HG02759 (cell line): Measurements from ENCODE around the gene C1QTNF7.

Experiments
- ATAC-seq: cut with Tn5 transposase; IDR thresholded peaks from one replicate; pipeline ENCODE4 v1.9.1; 2021; ENCODE audit warnings: mild to moderate bottlenecking, moderate library complexity; ENCODE audit not compliant: unreplicated experiment

Gene C1QTNF7, protein sequence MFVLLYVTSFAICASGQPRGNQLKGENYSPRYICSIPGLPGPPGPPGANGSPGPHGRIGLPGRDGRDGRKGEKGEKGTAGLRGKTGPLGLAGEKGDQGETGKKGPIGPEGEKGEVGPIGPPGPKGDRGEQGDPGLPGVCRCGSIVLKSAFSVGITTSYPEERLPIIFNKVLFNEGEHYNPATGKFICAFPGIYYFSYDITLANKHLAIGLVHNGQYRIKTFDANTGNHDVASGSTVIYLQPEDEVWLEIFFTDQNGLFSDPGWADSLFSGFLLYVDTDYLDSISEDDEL

DNA sequence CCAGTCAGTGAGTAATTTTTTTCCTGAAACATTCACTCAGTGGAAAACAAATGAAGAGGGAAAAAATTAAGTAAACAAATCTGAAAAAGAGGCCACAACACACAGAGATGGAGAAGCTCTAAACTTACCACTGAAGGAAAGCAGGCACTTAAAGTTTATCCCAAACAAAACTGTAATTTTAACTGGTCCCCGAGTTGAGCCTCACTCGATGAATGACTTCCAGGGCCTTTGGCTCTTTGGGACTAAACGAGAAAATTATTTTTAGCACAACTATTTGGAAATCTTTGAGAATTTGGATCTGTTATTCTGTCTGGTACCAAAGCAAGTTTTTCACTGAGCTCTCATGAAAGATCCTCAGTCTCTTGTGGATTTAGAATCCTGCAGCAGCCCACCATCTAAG, at the start of gene C1QTNF7:
Gene C1QTNF7 (plus strand): TSS at position 333 of the 400 bp plus-strand sequence. CDS start 7,711 bp downstream, outside the sequence.
- no peak for ATAC-seq

DNA sequence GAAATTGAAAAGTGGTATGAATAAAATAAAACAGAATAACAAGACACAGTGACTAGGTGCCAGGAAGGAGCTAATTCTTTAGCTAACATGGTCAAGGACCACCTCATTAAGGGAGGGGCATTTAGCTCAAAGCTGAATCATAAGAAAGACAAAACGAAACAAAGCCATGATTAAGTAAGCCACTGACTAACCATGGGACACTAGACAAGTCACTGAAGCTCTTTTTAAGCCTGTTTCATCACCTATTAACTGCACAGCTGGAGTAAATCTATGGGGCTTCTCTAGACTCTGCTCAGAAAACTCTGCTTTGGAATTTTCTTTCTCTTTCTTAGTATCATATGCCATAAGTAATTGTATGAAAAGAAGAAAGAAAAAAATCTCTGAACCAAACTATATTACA, 49.8 kb upstream of the C1QTNF7 start:
- ATAC-seq: no peak

DNA sequence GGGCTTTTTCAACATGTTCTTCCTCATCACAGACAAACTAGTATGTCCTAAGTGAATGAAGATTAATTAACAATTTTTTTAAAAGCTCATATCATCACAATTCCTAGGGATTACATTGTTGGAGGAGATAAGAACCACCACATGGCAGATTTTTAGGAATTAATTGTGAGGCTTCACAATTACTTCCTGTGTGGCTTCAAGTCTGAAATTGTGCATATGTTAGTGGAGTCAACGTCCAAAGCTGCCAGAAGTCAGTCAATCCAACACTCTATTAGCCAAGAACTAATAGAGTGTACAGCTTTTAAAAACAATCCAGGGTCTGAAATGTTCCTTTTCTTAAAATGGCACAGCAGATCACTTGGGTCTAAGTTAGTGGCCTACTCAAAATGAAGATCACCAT, 49.3 kb upstream of the C1QTNF7 start:
- no peak for ATAC-seq

- no peak for ATAC-seq
Observed at GRCh38 chr4:15381806-15382338, 46.0 kb upstream of the C1QTNF7 start.

- no peak for ATAC-seq
Observed at GRCh38 chr4:15382669-15383273, 45.1 kb upstream of the C1QTNF7 start.

- no peak for ATAC-seq
Observed at GRCh38 chr4:15385515-15385914, 42.3 kb upstream of the C1QTNF7 start.

DNA sequence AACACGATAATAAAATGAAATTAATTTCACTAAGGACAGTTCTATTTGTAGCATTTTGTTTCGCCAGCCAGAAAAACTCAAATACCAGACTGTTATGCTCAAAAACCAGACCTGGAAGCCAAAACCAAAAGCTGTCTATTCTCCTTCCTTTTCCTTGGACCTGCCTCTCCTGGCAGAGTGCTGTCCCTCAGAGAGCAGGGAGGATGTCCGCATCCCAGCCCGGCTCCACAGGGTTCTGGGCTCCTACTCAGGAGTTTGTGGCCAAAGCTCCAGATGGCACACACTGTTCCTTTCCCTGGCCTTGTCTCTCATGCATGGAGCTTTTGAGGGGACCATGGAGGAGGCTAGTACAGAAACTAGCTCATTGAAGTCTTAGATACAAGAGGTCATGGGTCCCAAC, 41.9 kb upstream of the C1QTNF7 start:
- no peak for ATAC-seq

- no peak for ATAC-seq
Observed at GRCh38 chr4:15390494-15390893, 37.3 kb upstream of the C1QTNF7 start.

- ATAC-seq: no peak
Observed at GRCh38 chr4:15392053-15392805, 35.6 kb upstream of the C1QTNF7 start.

DNA sequence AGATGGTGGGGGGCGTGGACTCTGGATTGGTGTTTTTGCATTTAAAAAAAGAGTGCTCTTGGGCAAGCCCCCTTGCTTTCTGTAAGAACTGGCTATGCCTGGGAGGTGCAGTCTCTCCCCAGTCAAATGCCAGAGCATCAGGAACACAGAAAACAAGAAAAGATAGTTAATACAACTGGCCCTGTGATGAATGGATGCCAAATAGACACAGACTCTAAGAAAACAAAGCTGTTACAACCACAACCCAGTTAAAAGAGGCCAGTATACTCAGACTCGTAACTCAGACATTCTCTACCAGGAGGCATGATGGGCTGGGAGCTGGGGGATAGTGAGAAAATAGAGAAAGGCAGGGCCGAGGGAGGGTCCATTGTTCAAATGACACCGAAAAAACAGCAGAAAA, 32.5 kb upstream of the C1QTNF7 start:
- ATAC-seq: no peak

- ATAC-seq: peak; percentile 88
Observed at GRCh38 chr4:15396157-15396800, 31.6 kb upstream of the C1QTNF7 start.

DNA sequence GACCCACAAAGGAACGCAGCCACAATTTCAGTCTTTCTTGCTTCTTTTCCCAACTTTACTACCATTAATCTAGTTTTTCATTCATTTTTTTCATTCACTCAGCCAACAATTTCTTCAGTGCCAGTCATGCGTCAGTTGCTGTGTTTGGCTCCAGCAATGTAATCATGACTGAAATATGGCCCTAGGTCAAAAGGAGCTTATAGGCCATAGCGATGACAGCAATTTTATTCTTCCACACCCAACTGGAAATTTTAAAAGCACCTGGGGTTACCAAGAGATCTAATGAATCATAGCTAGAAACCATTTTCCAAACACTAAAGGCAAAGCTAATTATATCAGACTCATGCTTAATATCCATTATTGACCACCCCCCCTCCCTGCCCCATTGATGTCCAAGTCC, 29.8 kb upstream of the C1QTNF7 start:
- ATAC-seq: no peak

DNA sequence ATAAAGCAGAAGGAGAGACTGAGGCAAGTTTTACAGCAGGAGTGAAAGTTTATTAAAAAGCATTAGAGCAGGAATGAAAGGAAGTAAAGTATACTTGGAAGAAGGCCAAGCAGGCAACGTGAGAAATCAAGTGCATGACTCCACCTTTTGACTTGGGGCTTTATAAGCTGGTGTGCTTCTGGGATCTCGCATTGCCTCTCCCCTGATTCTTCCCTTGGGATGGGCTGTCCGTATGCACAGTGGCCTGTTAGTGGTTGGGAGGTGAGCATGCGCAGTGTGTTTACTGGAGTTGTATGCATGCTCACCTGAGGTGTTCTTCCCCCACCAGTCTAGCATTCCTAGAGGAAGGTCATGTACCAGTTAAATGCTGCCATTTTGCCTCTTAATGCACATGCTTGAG, 29.1 kb upstream of the C1QTNF7 start:
- ATAC-seq: no peak

GRCh38 chr4:15400226-15400625, 27.6 kb upstream of the C1QTNF7 start:
- ATAC-seq: no peak

DNA sequence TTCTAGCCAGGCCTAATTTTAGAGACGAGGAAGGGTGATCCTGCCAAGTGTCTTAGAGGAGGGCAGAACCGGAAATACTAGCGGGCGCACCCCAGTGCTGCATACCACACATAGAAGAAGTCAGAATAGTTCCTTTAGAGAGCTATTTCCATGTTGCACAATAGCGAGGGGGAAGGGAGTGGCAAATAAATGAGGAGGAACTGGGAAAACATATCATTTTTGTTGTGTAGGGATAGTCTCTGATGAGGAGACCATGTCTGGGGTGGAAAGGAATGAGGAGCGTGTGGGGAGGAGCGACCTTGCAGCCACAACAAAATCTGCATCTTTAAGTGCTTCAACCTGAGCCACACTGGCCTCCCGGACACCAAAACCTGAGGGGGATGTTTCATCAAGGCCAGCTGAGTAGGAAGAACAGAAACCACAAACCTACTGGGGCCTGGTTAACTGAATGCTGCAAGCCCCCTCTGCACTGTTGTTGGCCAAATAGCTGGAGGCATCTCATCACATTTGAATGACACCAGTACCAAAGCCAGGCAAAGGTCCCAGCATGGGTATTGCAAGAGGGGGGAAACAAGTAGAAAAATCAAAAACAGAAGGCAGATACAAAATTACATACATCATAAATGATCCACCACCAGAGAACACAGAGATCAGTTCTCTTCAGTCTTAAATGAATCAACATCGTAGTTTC, 26.7 kb upstream of the C1QTNF7 start:
- no peak for ATAC-seq

DNA sequence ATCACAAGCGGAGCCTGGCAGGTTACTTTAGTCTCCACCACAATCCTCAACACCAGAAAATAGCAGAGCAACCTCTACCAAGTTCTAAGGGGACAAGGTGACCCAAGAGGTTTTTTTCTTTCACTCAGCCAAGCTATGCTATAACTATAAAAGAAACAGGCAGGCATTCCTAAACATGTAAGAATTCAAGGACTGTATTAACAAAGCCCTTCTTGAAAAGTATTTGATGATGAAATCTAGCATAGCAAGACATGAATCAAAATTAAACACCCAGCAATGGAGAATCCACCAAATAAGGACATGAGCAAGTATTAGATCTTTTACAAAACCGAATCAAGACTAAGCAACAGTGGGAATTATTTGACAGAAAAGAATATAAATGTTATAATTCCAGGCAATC, 25.7 kb upstream of the C1QTNF7 start:
- no peak for ATAC-seq

DNA sequence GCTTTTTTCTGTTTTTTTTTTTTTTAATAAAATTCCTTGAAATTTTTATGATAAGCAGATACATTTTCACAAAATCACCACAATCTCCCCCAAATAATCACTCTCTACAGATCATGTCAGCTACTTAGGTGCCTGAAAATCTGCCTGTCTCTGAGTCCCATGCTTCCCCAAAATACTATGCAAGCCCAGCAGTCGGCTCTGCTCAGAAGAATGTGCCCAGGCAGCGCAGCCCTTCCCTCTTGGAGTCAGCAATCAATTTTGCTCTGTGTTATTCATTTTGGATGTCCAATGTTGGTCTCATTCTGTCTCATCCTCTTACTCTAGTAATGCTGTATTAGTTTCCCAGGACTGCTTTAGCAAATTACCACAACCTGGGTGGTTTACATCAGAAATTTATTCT, 24.9 kb upstream of the C1QTNF7 start:
- ATAC-seq: no peak

GRCh38 chr4:15405018-15405417, 22.8 kb upstream of the C1QTNF7 start:
- ATAC-seq: no peak

- no peak for ATAC-seq
Observed at GRCh38 chr4:15410750-15411149, 17.1 kb upstream of the C1QTNF7 start.

DNA sequence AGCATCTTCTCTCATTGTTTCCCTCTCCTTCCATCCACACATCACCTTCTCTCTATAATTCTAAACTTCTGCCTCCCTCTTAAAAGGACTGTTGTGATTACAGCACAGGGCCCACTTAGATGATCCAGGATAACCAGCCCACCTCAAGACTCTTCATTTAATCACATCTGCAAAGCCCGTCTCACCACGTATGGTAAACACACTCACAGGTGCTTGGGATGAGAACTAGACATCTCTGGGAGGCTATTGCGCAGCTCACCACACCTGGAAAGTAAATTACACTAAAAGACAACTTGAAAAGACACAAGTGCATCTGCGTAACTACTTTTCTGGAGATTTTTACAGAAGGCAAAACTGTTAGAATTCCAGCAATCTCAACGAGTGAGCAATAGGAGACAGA, 15.4 kb upstream of the C1QTNF7 start:
- ATAC-seq: no peak
